IMR-90 (cell line): ENCODE data around the gene ZNF816. TPM values are rescaled to one million over a fixed set of nuclear protein-coding genes. Genes with fewer than 3 reads are reported as not detected.

ENCODE experiments used
- ATAC-seq: fragments of 200-7000 bp; cut with Tn5 transposase; 2 replicates; pipeline ENCODE4 v1.9.1; 2020; ENCODE audit warnings: low read depth, mild to moderate bottlenecking, moderate library complexity
- BruUV-seq: library from RNA; stranded (reverse); fragments of 400-500 nt; replicated peaks from 2 replicates; lab custom pipeline; 2021; lab: Mats Ljungman, UMichigan
- CTCF ChIA-PET: fragments of 300-600 bp; formaldehyde crosslinking; extraction: SDS; loops from one replicate; lab custom pipeline; 2021; ENCODE audit warnings: antibody characterized with exemption; lab: Yijun Ruan, JAX
- POLR2A ChIA-PET: fragments of 300-600 bp; sonication (Branson Sonifier 250); formaldehyde crosslinking; loops from one replicate; lab custom pipeline; 2022; ENCODE audit warnings: antibody characterized with exemption; ENCODE audit not compliant: unreplicated experiment; lab: Charles Lee
- DNase-seq: peaks from one replicate; pipeline ENCODE4 v3.0.0; 2013
- H2AFZ ChIP-seq: replicated peaks from 2 replicates; pipeline ENCODE3; 2013; ENCODE audit warnings: low read length, mild to moderate bottlenecking; ENCODE audit not compliant: poor library complexity
- H2AK5ac ChIP-seq: 2 replicates; pipeline ENCODE4 v1.6.1; 2013; ENCODE audit warnings: low read depth, low read length, inconsistent platforms
- H2AK9ac ChIP-seq: replicated peaks from 2 replicates; pipeline ENCODE3; 2013; ENCODE audit warnings: mild to moderate bottlenecking, low read depth, low read length, moderate library complexity; ENCODE audit not compliant: poor library complexity
- H2BK120ac ChIP-seq: 2 replicates; pipeline ENCODE4 v1.6.1; 2013; ENCODE audit warnings: low read depth, low read length, inconsistent platforms
- H2BK15ac ChIP-seq: 3 replicates; pipeline ENCODE4 v1.6.1; 2013; ENCODE audit warnings: low read depth, low read length, inconsistent platforms
- H2BK20ac ChIP-seq: 2 replicates; pipeline ENCODE4 v1.6.1; 2013; ENCODE audit warnings: low read depth, mild to moderate bottlenecking, inconsistent platforms, low read length, moderate library complexity
- H2BK5ac ChIP-seq: 2 replicates; pipeline ENCODE4 v1.6.1; 2013; ENCODE audit warnings: mild to moderate bottlenecking, low read depth, low read length, inconsistent platforms; ENCODE audit not compliant: poor library complexity, severe bottlenecking
- H3K14ac ChIP-seq: replicated peaks from 2 replicates; pipeline ENCODE4 v1.6.1; 2013; ENCODE audit warnings: low read depth, low read length, inconsistent platforms
- H3K18ac ChIP-seq: 2 replicates; pipeline ENCODE4 v1.6.1; 2013; ENCODE audit warnings: low read depth, low read length, control low read depth
- H3K23ac ChIP-seq: 2 replicates; pipeline ENCODE4 v1.6.1; 2013; ENCODE audit warnings: low read depth, low read length, inconsistent platforms
- H3K27ac ChIP-seq: 2 replicates; pipeline ENCODE4 v1.5.1; 2013; ENCODE audit warnings: mild to moderate bottlenecking, control low read depth, low read length; ENCODE audit not compliant: insufficient read depth
- H3K27me3 ChIP-seq: 2 replicates; pipeline ENCODE4 v1.6.1; 2013; ENCODE audit warnings: low read length; ENCODE audit not compliant: control insufficient read depth, insufficient read depth
- H3K36me3 ChIP-seq: 2 replicates; pipeline ENCODE4 v1.6.1; 2013; ENCODE audit warnings: low read length, mixed read lengths; ENCODE audit not compliant: control insufficient read depth, insufficient read depth
- H3K4ac ChIP-seq: 2 replicates; pipeline ENCODE4 v1.6.1; 2013; ENCODE audit warnings: low read depth, low read length, inconsistent platforms
- H3K4me1 ChIP-seq: 2 replicates; pipeline ENCODE4 v1.6.1; 2013; ENCODE audit warnings: low read length, mixed read lengths; ENCODE audit not compliant: control insufficient read depth, insufficient read depth
- H3K4me2 ChIP-seq: 2 replicates; pipeline ENCODE4 v1.6.1; 2013; ENCODE audit warnings: low read depth, mild to moderate bottlenecking, control low read depth, low read length, moderate library complexity
- H3K4me3 ChIP-seq: 2 replicates; pipeline ENCODE4 v1.5.1; 2013; ENCODE audit warnings: low read depth, mild to moderate bottlenecking, control low read depth, low read length, moderate library complexity; ENCODE audit not compliant: insufficient read depth
- H3K56ac ChIP-seq: 2 replicates; pipeline ENCODE4 v1.6.1; 2013; ENCODE audit warnings: low read length, inconsistent platforms; ENCODE audit not compliant: insufficient read depth; ENCODE audit errors: extremely low read depth
- H3K79me1 ChIP-seq, 2 experiments: 2 replicates each; pipeline ENCODE4 v1.6.1; 2013; ENCODE audit warnings: low read length in 2 of 2, inconsistent platforms in 1 of 2, low read depth in 1 of 2
- H3K9ac ChIP-seq: 2 replicates; pipeline ENCODE4 v1.6.1; 2013; ENCODE audit warnings: low read depth, low read length, control low read depth
- H3K9me1 ChIP-seq: 2 replicates; pipeline ENCODE4 v1.6.1; 2013; ENCODE audit warnings: low read length, inconsistent platforms; ENCODE audit not compliant: insufficient read depth
- H3K9me3 ChIP-seq: 2 replicates; pipeline ENCODE4 v1.6.1; 2013; ENCODE audit warnings: low read length; ENCODE audit not compliant: control insufficient read depth, insufficient read depth
- H4K20me1 ChIP-seq: 2 replicates; pipeline ENCODE4 v1.6.1; 2013; ENCODE audit warnings: low read length, inconsistent platforms; ENCODE audit not compliant: insufficient read depth
- H4K5ac ChIP-seq: 2 replicates; pipeline ENCODE4 v1.6.1; 2013; ENCODE audit warnings: mild to moderate bottlenecking, low read depth, low read length, control low read depth
- H4K8ac ChIP-seq, 2 experiments: 2 replicates each; pipeline ENCODE4 v1.6.1; 2013; ENCODE audit warnings: low read depth in 2 of 2, low read length in 2 of 2, control low read depth in 1 of 2, inconsistent platforms in 1 of 2
- H4K91ac ChIP-seq: 2 replicates; pipeline ENCODE4 v1.6.1; 2013; ENCODE audit warnings: low read depth, low read length, inconsistent platforms; ENCODE audit not compliant: insufficient read depth
- CEBPB ChIP-seq: IDR thresholded peaks from 2 replicates; pipeline ENCODE4 v1.6.1; 2012; ENCODE audit warnings: low read depth, low read length, improper control_type of control experiment
- CHD1 ChIP-seq: IDR thresholded peaks from 2 replicates; pipeline ENCODE4 v1.6.1; 2012; ENCODE audit warnings: low read depth, low read length, improper control_type of control experiment
- CTCF ChIP-seq: conservative IDR thresholded peaks from 2 replicates; pipeline ENCODE4 v1.5.1; 2012; ENCODE audit warnings: mild to moderate bottlenecking, low read depth, low read length, improper control_type of control experiment
- ELK1 ChIP-seq: fragments of 150-350 bp; IDR thresholded peaks from 2 replicates; pipeline ENCODE4 v1.6.1; 2016; ENCODE audit warnings: low read depth, mild to moderate bottlenecking, low read length, moderate library complexity, borderline replicate concordance
- FOS ChIP-seq: fragments of 150-350 bp; IDR thresholded peaks from 2 replicates; pipeline ENCODE4 v1.6.1; 2016; ENCODE audit warnings: low read depth, low read length
- MAFK ChIP-seq: IDR thresholded peaks from 2 replicates; pipeline ENCODE4 v1.6.1; 2012; ENCODE audit warnings: low read depth, low read length, improper control_type of control experiment
- MAZ ChIP-seq: IDR thresholded peaks from 2 replicates; pipeline ENCODE4 v1.6.1; 2012; ENCODE audit warnings: low read depth, mild to moderate bottlenecking, low read length, improper control_type of control experiment, moderate library complexity, borderline replicate concordance
- MXI1 ChIP-seq: IDR thresholded peaks from 2 replicates; pipeline ENCODE4 v1.6.1; 2012; ENCODE audit warnings: low read depth, mild to moderate bottlenecking, low read length, moderate library complexity, borderline replicate concordance
- NFE2L2 ChIP-seq: fragments of 150-350 bp; IDR thresholded peaks from 2 replicates; pipeline ENCODE4 v1.6.1; 2016; ENCODE audit warnings: low read depth, mild to moderate bottlenecking, low read length
- POLR2A ChIP-seq: IDR thresholded peaks from 2 replicates; pipeline ENCODE4 v1.6.1; 2012; ENCODE audit warnings: mild to moderate bottlenecking, low read depth, low read length
- RAD21 ChIP-seq: IDR thresholded peaks from 2 replicates; pipeline ENCODE4 v1.6.1; 2012; ENCODE audit warnings: low read length, improper control_type of control experiment
- RCOR1 ChIP-seq: IDR thresholded peaks from 2 replicates; pipeline ENCODE4 v1.6.1; 2012; ENCODE audit warnings: mild to moderate bottlenecking, low read length, improper control_type of control experiment; ENCODE audit not compliant: insufficient replicate concordance
- RFX5 ChIP-seq: IDR thresholded peaks from 2 replicates; pipeline ENCODE4 v1.8.0; 2012; ENCODE audit warnings: low read depth, mild to moderate bottlenecking, low read length, moderate library complexity
- SMC3 ChIP-seq: fragments of 150-350 bp; IDR thresholded peaks from 2 replicates; pipeline ENCODE4 v1.6.1; 2016; ENCODE audit warnings: low read depth, mild to moderate bottlenecking, antibody characterized with exemption, low read length, moderate library complexity
- WGBS, 2 experiments: methylation state at CpG; one replicate each; pipeline versions ENCODE4 v1.1.5 to v1.1.7; 2013; ENCODE audit warnings: missing lambda C conversion rate in 2 of 2; ENCODE audit not compliant: insufficient read length in 1 of 2; ENCODE audit errors: extremely low coverage in 2 of 2; 5-methylcytosine and 5-hydroxymethylcytosine counted together
- dilution Hi-C: fragments of 300-500 bp; cut with HindIII; formaldehyde crosslinking; loops from one replicate; pipeline ENCODE4 v1.14.3; 2018; ENCODE audit warnings: low sequenced_read_pairs; ENCODE audit not compliant: unreplicated experiment
- in situ Hi-C: fragments of 300-500 bp; cut with MboI; formaldehyde crosslinking; loops from 3 replicates; pipeline ENCODE4 v1.14.3; 2019; ENCODE audit warnings: low sequenced_read_pairs, inconsistent platforms, mixed read lengths
- intact Hi-C: fragments of 100-400 bp; cut with micrococcal nuclease; formaldehyde crosslinking; loops from 2 replicates; pipeline ENCODE4 v1.10.0; 2022
- polyA plus RNA-seq, 3 experiments: library from polyadenylated mRNA; depleted of rRNA; stranded (reverse); fragments of >200 nt; gene quantifications; 2 replicates each; pipeline ENCODE4 v1.2.3, GENCODE V29; 2012; ENCODE audit warnings: low replicate concordance in 1 of 3
- total RNA-seq: library from RNA; depleted of rRNA; stranded (reverse); fragments of >200 nt; gene quantifications from 2 replicates; pipeline ENCODE4 v1.2.3, GENCODE V29; 2012

ZNF816 gene
- total and polyA plus RNA-seq, 2 of the 4 experiments (the other 2 are of a cell fraction), result 1.6 to 12.0 TPM

- peak within 1 kb of the TSS; percentile 94 for H2AFZ ChIP-seq
- peak within 1 kb of the TSS; percentile 69 for H3K4ac ChIP-seq
- H3K4me1 ChIP-seq, result no peaks in the 10 kb centered on the region
- intact Hi-C loops, result loop anchor here (2.0 kb wide), 1 partner anchor 40 kb away; the partner anchor contains the start of gene ZNF816
- H3K4me3 ChIP-seq, result peak within 1 kb of the TSS; percentile 78
- peak within 1 kb of the TSS; percentile 64 for H2BK120ac ChIP-seq
- no TSS peak for BruUV-seq
- in situ Hi-C loops, result no loop called here
- H2BK5ac ChIP-seq, result peak within 1 kb of the TSS; percentile 85
- CTCF ChIA-PET, result no interaction called here
- H2BK15ac ChIP-seq, result peak within 1 kb of the TSS; percentile 59; the same call in 1 of the 3 replicates
- H3K36me3 ChIP-seq, result no peaks in the 10 kb centered on the region
- H2AK5ac ChIP-seq, result no peak within 1 kb of the TSS
- 4% methylated on average over 8 of the region's 55 CpGs; no CpG with 5 or more reads in 1 of the 2 experiments for WGBS, 2 experiments
- peak within 1 kb of the TSS; percentile 90 for H3K27ac ChIP-seq
- peak within 1 kb of the TSS; percentile 85; the same call in 1 of the 2 replicates for H3K23ac ChIP-seq
- ATAC-seq (peak; percentile 99), DNase-seq (peak; percentile 70)
- H3K18ac ChIP-seq, result peak within 1 kb of the TSS; percentile 92
- peak within 1 kb of the TSS; percentile 97 for H3K14ac ChIP-seq
- POLR2A ChIA-PET, result no interaction called here
- H4K5ac ChIP-seq, result peak within 1 kb of the TSS; percentile 90
- peak within 1 kb of the TSS; percentile 90 for H3K56ac ChIP-seq
- dilution Hi-C loops, result no loop called here
- no peaks in the 10 kb centered on the region for H3K27me3 ChIP-seq
- H2AK9ac ChIP-seq, result peak within 1 kb of the TSS; percentile 81
- H3K9ac ChIP-seq, result peak within 1 kb of the TSS; percentile 88
- peak within 1 kb of the TSS; percentile 92 for H3K4me2 ChIP-seq
- H4K20me1 ChIP-seq, result no peaks in the 10 kb centered on the region
- no peaks in the 10 kb centered on the region for H3K9me1 ChIP-seq
- H4K91ac ChIP-seq, result peak within 1 kb of the TSS; percentile 82
- H2BK20ac ChIP-seq, result peak within 1 kb of the TSS; percentile 27; the same call in 1 of the 2 replicates
- H4K8ac ChIP-seq, result peak within 1 kb of the TSS; percentile 69 to 87
- peaks cover 0 to 7% of the 10 kb centered on the region in 2 experiments; a peak in 1 of 4 replicates for H3K79me1 ChIP-seq
- H3K9me3 ChIP-seq, result no peaks in the 10 kb centered on the region
- TF ChIP-seq RFX5 (no peak), RCOR1 (no peak), RAD21 (no peak), FOS (no peak), ELK1 (peak; percentile 37; the same call in 1 of the 2 replicates), MAZ (no peak), MXI1 (peak; percentile 96), NFE2L2 (no peak), MAFK (no peak), SMC3 (0 out of 2 replicates have a peak, but pooled peaks have one; percentile 2), CTCF (no peak), CHD1 (no peak), POLR2A (peak; percentile 65; the same call in 1 of the 2 replicates), CEBPB (no peak)
These were observed 39.6 kb downstream of the ZNF816 start, which contains the start of gene ZNF888 for GRCh38 chr19:52922841-52923777. TSS of gene ZNF888 (minus strand) at chr19:52923428. CDS start at chr19:52917873, 5,555 bp downstream.
